Measurements from ENCODE around the gene NKX1-2.

DNA sequence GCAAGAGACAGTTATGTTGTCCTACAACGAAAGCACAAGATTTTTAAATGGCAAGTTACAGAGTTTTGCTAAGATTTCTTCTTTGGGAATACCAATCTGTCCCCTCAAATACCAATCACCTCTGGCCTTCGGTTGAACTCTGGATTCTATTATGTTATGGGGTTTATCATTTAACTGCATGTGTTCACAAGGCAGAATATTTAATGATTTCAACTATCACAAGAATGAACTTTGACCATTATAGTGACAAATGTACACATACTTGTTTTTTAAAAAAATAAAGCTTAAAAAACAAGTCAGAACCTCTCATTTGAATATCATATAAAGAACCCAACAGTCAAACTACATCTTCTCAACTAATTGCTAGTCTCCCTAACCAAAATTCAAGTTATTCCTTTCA lies 42.4 kb downstream of the NKX1-2 start:
- TF ChIP-seq, protein P1, sequence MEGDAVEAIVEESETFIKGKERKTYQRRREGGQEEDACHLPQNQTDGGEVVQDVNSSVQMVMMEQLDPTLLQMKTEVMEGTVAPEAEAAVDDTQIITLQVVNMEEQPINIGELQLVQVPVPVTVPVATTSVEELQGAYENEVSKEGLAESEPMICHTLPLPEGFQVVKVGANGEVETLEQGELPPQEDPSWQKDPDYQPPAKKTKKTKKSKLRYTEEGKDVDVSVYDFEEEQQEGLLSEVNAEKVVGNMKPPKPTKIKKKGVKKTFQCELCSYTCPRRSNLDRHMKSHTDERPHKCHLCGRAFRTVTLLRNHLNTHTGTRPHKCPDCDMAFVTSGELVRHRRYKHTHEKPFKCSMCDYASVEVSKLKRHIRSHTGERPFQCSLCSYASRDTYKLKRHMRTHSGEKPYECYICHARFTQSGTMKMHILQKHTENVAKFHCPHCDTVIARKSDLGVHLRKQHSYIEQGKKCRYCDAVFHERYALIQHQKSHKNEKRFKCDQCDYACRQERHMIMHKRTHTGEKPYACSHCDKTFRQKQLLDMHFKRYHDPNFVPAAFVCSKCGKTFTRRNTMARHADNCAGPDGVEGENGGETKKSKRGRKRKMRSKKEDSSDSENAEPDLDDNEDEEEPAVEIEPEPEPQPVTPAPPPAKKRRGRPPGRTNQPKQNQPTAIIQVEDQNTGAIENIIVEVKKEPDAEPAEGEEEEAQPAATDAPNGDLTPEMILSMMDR (IDR thresholded peaks at IDR 0.05; ENCODE audit: low read depth, low read length) = no peak
- TF ChIP-seq, protein P2, sequence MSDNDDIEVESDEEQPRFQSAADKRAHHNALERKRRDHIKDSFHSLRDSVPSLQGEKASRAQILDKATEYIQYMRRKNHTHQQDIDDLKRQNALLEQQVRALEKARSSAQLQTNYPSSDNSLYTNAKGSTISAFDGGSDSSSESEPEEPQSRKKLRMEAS (IDR thresholded peaks at IDR 0.05; ENCODE audit: low read depth, low read length) = no peak
- TF ChIP-seq POLR2A (IDR thresholded peaks at IDR 0.05; ENCODE audit: extremely low read depth, insufficient read length) = no peak
